ENCODE measurements around the gene DLGAP4. TPM values are rescaled to one million over a fixed set of nuclear protein-coding genes. Genes with fewer than 3 reads are reported as not detected.
"Not testable (repeated sequence)": the region's sequence is repeated elsewhere in the genome, so short reads cannot be mapped to it uniquely, and the experiment has no call there.

Gene DLGAP4
- total and polyA plus RNA-seq, 2 donors = 17.2 to 61.3 TPM

GRCh38 chr20:36548704-36549627 is 242.8 kb downstream of the DLGAP4 start:
- peak overlapping the region; percentile 7 for H3K27ac ChIP-seq (ENCODE audit: low read depth)
- H3K36me3 ChIP-seq (ENCODE audit: insufficient read depth) = no peaks in the 10 kb centered on the region
- no peak for DNase-seq (ENCODE audit: extremely low spot score)
- 71% methylated on average over 23 of the region's 23 CpGs for WGBS
- H3K4me3 ChIP-seq (ENCODE audit: low read depth, low read length) = no peak overlapping the region
- no peaks in the 10 kb centered on the region for H3K4me1 ChIP-seq (ENCODE audit: insufficient read depth)

GRCh38 chr20:36549628-36549941 is 243.4 kb downstream of the DLGAP4 start:
- DNase-seq (ENCODE audit: extremely low spot score) = no peak
- WGBS = 65% methylated on average over 9 of the region's 9 CpGs
- H3K4me1 ChIP-seq (ENCODE audit: insufficient read depth) = no peaks in the 10 kb centered on the region
- no peak overlapping the region for H3K4me3 ChIP-seq (ENCODE audit: low read depth, low read length)
- no peak overlapping the region for H3K27ac ChIP-seq (ENCODE audit: low read depth)
- H3K36me3 ChIP-seq (ENCODE audit: insufficient read depth) = no peaks in the 10 kb centered on the region

DNA sequence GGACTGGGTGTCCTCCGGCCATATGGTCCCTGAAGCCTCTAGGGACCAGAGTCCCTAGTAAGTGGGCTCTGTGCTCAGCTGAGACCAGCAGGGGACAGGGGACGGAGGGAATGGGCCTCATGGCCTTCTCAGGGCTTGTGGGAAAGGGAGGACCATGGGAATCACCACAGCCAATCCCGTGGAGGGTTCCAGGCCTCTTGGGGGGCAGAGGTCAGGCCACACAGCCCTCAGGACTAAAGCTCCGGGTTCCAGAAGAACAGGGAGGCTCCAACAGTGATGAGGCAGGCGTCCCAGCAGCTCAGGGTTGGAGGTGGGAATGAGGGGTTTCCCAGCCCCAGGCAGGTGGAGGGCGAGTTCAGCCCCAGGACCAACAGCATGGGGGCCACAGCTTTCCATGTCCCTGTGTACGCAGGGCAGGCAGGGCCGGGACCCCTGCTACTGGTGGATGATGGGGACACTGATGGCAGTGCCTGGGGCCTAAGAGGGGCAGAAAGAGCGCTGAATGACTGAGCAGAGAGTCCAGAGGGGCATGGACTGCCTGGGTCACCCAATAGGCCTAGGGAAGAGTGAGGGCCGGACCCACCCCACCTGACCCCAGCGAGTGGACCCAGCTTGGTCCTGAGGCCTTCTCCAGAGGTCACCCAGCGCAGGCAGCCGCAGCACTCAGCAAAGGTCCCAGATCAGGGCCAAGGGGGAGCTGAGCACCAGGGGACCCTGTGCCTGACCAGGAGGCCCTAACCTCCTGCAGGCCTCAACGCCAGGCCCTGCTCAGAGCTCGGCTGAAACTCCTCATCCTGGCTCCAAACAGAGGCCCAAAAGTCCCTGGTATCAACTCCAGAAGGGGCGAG is 244.0 kb downstream of the DLGAP4 start:
- WGBS = 55% methylated on average over 16 of the region's 16 CpGs
- H3K27ac ChIP-seq (ENCODE audit: low read depth) = no peak overlapping the region
- H3K4me3 ChIP-seq (ENCODE audit: low read depth, low read length) = no peak overlapping the region
- no peaks in the 10 kb centered on the region for H3K4me1 ChIP-seq (ENCODE audit: insufficient read depth)
- DNase-seq (ENCODE audit: extremely low spot score) = no peak
- no peaks in the 10 kb centered on the region for H3K36me3 ChIP-seq (ENCODE audit: insufficient read depth)

DNA sequence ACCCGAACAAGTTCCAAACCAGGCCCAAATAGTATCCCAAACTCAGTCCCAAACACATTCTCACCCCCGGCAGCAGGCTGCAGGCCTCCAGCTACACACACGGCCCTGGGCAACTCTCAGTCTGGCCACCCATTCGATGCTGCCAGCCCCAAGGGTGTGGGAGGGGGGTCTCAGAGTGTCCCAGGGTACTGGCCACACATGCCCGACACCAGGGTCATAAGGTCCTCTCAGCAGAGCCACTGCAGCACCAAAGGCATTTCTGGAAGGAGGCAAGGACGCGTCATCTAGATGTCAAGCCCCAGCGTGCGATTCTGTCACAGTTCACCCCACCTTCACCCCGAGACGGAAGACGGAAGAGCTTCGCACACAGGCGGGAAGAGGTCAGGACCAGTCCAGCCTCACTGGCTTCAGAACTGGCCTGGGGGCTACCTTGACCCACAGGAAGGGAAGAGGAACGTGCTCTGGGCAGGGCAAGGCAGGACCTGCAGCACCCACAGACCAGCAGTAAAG is 244.7 kb downstream of the DLGAP4 start:
- Histone ChIP-seq H3K36me3 (ENCODE audit: insufficient read depth) (no peaks in the 10 kb centered on the region), H3K4me3 (ENCODE audit: low read depth, low read length) (no peak overlapping the region), H3K27ac (ENCODE audit: low read depth) (no peak overlapping the region), H3K4me1 (ENCODE audit: insufficient read depth) (no peaks in the 10 kb centered on the region)
- DNase-seq (ENCODE audit: extremely low spot score) = no peak
- 39% methylated on average over 15 of the region's 15 CpGs for WGBS

DNA sequence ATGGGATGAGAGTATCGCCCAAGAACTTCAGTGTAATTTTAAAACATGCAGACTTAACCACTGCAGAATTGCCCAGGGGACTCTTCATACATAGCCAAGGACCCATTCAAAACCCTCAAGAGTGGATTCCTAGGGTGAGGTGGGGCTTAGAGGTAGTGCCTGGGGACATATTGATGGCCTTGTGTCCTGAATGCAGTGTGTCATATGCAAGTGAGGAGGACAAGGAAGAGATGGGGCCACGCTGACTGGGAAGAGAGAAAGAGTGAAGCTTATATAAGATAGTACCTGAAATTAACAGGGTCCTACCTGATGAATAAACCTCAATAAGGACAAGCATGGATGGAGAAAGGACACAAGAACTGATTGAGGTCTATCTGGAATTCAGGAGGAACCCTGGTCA is 249.1 kb downstream of the DLGAP4 start:
- WGBS = 94% methylated on average over 2 of the region's 2 CpGs
- Histone ChIP-seq H3K36me3 (ENCODE audit: insufficient read depth) (no peaks in the 10 kb centered on the region), H3K4me3 (ENCODE audit: low read depth, low read length) (no peak overlapping the region), H3K27ac (ENCODE audit: low read depth) (no peak overlapping the region), H3K4me1 (ENCODE audit: insufficient read depth) (no peaks in the 10 kb centered on the region)
- no peak for DNase-seq (ENCODE audit: extremely low spot score)

GRCh38 chr20:36562724-36563123 is 256.6 kb downstream of the DLGAP4 start:
- WGBS = 72% methylated on average over 2 of the region's 2 CpGs

DNA sequence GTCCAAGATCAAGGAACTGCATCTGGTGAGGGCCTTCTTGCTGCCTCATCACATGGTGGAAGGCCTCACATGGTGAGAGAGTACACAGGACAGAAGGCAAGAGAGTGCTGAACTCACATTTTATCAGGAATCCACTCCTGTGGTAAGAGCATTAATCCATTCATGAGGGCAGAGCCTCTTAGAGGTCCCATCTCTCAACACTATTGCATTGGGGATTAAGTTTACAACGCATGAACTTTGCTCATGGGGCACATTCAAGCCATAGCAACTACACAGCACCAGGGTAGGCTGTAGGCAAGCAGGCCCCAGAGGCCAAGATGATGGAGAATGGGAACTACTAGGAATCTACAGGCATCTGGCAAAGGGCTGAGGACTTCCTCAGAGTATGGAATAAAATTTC is 257.2 kb downstream of the DLGAP4 start:
- DNase-seq (ENCODE audit: extremely low spot score) = no peak
- Histone ChIP-seq H3K36me3 (ENCODE audit: insufficient read depth) (no peaks in the 10 kb centered on the region), H3K27ac (ENCODE audit: low read depth) (no peak overlapping the region), H3K4me1 (ENCODE audit: insufficient read depth) (no peaks in the 10 kb centered on the region), H3K4me3 (ENCODE audit: low read depth, low read length) (no peak overlapping the region)
- WGBS = 68% methylated on average over 1 of the region's 1 CpG

More at GRCh38 chr20:36562724-36563123, 256.6 kb downstream of the DLGAP4 start:
- Histone ChIP-seq H3K4me3 (ENCODE audit: low read depth, low read length) (no peak overlapping the region), H3K4me1 (ENCODE audit: insufficient read depth) (no peaks in the 10 kb centered on the region), H3K27ac (ENCODE audit: low read depth) (no peak overlapping the region), H3K36me3 (ENCODE audit: insufficient read depth) (no peaks in the 10 kb centered on the region)
- DNase-seq (ENCODE audit: extremely low spot score) = no peak

GRCh38 chr20:36564078-36564725 is 258.1 kb downstream of the DLGAP4 start:
- H3K4me1 ChIP-seq (ENCODE audit: insufficient read depth); H3K27ac ChIP-seq (ENCODE audit: low read depth); DNase-seq (ENCODE audit: extremely low spot score); H3K4me3 ChIP-seq (ENCODE audit: low read depth, low read length); H3K36me3 ChIP-seq (ENCODE audit: insufficient read depth): not testable (repeated sequence)
- 95% methylated on average over 13 of the region's 13 CpGs for WGBS

DNA sequence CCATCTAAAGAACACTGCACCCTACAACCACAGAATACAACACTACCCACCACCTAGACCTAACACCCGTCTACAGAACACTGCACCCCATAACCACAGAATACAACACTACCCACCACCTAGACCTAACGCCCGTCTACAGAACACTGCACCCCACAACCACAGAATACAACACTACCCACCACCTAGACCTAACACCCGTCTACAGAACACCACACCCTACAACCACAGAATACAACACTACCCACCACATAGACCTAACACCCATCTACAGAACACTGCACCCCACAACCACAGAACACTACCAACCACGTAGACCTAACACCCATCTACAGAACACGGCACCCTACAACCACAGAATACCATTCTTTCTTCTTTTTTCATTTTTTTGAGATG is 258.6 kb downstream of the DLGAP4 start:
- not testable (repeated sequence) for DNase-seq (ENCODE audit: extremely low spot score); H3K36me3 ChIP-seq (ENCODE audit: insufficient read depth); H3K4me3 ChIP-seq (ENCODE audit: low read depth, low read length); H3K4me1 ChIP-seq (ENCODE audit: insufficient read depth); H3K27ac ChIP-seq (ENCODE audit: low read depth)
- WGBS = 93% methylated on average over 6 of the region's 6 CpGs

DNA sequence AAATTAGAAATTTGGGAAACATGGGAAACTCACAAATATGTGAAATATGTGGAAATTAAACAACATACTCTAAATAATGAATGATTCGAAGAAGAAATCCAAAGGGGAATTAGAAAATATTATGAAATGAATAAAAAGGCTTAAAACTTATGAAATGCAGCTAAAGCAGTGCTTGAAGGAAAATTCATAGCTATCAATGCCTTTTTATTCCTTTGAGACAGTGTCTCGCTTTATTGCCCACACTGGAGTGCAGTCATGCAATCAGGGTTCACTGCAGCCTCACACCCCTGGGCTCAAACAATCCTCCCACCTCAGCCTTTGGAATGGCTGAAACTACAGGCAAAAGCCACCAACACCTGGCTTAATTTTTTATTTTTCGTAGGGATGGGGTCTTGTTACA is 259.4 kb downstream of the DLGAP4 start:
- no peak overlapping the region for H3K27ac ChIP-seq (ENCODE audit: low read depth)
- DNase-seq (ENCODE audit: extremely low spot score) = no peak
- H3K4me1 ChIP-seq (ENCODE audit: insufficient read depth) = no peaks in the 10 kb centered on the region
- WGBS = 94% methylated on average over 3 of the region's 3 CpGs
- H3K36me3 ChIP-seq (ENCODE audit: insufficient read depth) = no peaks in the 10 kb centered on the region
- no peak overlapping the region for H3K4me3 ChIP-seq (ENCODE audit: low read depth, low read length)

GRCh38 chr20:36569847-36570429 is 263.8 kb downstream of the DLGAP4 start:
- Histone ChIP-seq H3K4me1 (ENCODE audit: insufficient read depth) (no peaks in the 10 kb centered on the region), H3K27ac (ENCODE audit: low read depth) (no peak overlapping the region), H3K36me3 (ENCODE audit: insufficient read depth) (no peaks in the 10 kb centered on the region), H3K4me3 (ENCODE audit: low read depth, low read length) (no peak overlapping the region)
- DNase-seq (ENCODE audit: extremely low spot score) = no peak
- WGBS = 63% methylated on average over 7 of the region's 7 CpGs

DNA sequence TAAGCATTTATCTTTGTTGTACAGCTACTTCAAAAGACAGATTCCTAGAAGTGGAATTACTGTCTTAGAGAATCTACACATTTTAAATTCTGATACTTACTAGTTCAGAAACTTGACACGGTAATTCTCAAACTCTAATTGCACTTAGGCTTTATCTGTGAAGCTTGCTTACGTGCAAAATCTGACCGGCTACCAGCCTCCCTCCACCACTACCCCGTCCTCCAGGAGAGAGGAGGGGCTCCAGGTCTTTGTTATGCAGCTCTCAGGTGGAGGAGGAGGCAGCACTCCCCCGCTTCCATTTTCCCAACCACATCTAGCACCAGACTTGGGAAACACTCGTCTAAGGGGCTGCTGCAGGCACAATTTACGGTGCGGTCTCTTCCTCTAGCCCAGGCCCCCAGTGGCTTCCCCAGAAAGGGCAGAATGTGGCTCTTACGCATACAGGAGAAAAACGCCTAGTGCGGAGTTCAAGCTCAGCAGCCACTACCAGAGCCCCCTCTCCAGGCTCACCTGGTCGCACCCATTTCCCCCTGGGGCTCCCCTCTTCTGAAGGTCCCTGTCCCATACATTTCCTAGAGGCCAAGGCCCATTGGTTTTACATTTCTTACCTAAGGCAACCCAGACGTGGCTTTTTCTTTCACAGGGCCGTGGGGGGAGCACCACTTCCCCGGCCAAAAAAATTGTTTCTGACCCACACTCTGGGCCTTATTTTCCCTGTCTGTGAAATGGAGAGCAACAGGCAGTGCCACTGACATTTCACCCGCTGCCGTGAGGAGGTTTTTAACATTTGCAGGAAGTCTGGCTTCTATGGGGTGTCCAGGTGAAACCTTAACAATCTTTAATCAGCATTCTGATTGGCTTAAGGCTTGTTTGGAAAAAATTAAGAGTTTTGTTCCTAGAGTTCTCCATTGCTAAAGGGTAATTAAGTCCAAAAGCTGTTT is 265.7 kb downstream of the DLGAP4 start:
- Histone ChIP-seq H3K27ac (ENCODE audit: low read depth) (peak overlapping the region; percentile 87), H3K4me1 (ENCODE audit: insufficient read depth) (no peaks in the 10 kb centered on the region), H3K36me3 (ENCODE audit: insufficient read depth) (no peaks in the 10 kb centered on the region), H3K4me3 (ENCODE audit: low read depth, low read length) (no peak overlapping the region)
- no peak for DNase-seq (ENCODE audit: extremely low spot score)
- WGBS = 67% methylated on average over 17 of the region's 17 CpGs

Data from urinary bladder (tissue), 4 donors.